DND-41 (cell line): ENCODE measurements around the gene IL1RN.

Source experiments
- ATAC-seq: fragments of 200-7000 bp; cut with Tn5 transposase; 3 replicates; pipeline ENCODE4 v1.9.1; 2021; ENCODE audit warnings: low read depth; ENCODE audit not compliant: insufficient read depth
- DNase-seq: peaks from one replicate; pipeline ENCODE4 v3.0.0-alpha.2; 2020
- H2AFZ ChIP-seq: 2 replicates; pipeline ENCODE4 v1.6.0; 2012; ENCODE audit warnings: low read depth, low read length
- H3K27ac ChIP-seq: 2 replicates; pipeline ENCODE4 v1.5.1; 2012; ENCODE audit warnings: low read length, inconsistent platforms
- H3K27me3 ChIP-seq: fragments of 200-600 bp; sonication (generic); 2 replicates; pipeline ENCODE4 v1.6.0; 2012; ENCODE audit warnings: low read length, mild to moderate bottlenecking, inconsistent platforms; ENCODE audit not compliant: insufficient read depth, poor library complexity
- H3K36me3 ChIP-seq: 2 replicates; pipeline ENCODE4 v1.5.1; 2012; ENCODE audit warnings: low read length, inconsistent platforms; ENCODE audit not compliant: insufficient read depth
- H3K4me1 ChIP-seq: 2 replicates; pipeline ENCODE4 v1.5.1; 2012; ENCODE audit warnings: mild to moderate bottlenecking, low read length; ENCODE audit not compliant: insufficient read depth
- H3K4me2 ChIP-seq: 2 replicates; pipeline ENCODE4 v1.6.0; 2012; ENCODE audit warnings: mild to moderate bottlenecking, moderate library complexity, low read length, inconsistent platforms; ENCODE audit not compliant: insufficient read depth
- H3K4me3 ChIP-seq, 2 experiments: fragments of 200-600 bp in 1 of 2; shearing (Covaris generic) in 1 of 2; 2 replicates each; pipeline ENCODE4 v1.5.1; 2012 to 2016; ENCODE audit warnings: inconsistent platforms in 2 of 2, low read length in 2 of 2, mild to moderate bottlenecking in 2 of 2, low read depth in 1 of 2, moderate library complexity in 1 of 2
- H3K79me2 ChIP-seq: 2 replicates; pipeline ENCODE4 v1.6.0; 2012; ENCODE audit warnings: low read length, inconsistent platforms; ENCODE audit not compliant: insufficient read depth
- H3K9ac ChIP-seq: 2 replicates; pipeline ENCODE4 v1.6.0; 2012; ENCODE audit warnings: low read depth, mild to moderate bottlenecking, inconsistent platforms, low read length, moderate library complexity
- H3K9me3 ChIP-seq: 2 replicates; pipeline ENCODE4 v1.5.1; 2012; ENCODE audit warnings: low read length, moderate library complexity, mild to moderate bottlenecking, inconsistent platforms; ENCODE audit not compliant: insufficient read depth, severe bottlenecking
- H4K20me1 ChIP-seq: 2 replicates; pipeline ENCODE4 v1.6.0; 2012; ENCODE audit warnings: low read length; ENCODE audit not compliant: insufficient read depth
- CTCF ChIP-seq: IDR thresholded peaks from 2 replicates; pipeline ENCODE4 v1.5.1; 2012; ENCODE audit warnings: borderline replicate concordance, low read length, moderate library complexity, mild to moderate bottlenecking; ENCODE audit not compliant: poor library complexity, severe bottlenecking; ENCODE audit errors: extremely low read depth
- EZH2 ChIP-seq: IDR thresholded peaks from 3 replicates; pipeline ENCODE4 v1.6.1; 2012; ENCODE audit warnings: borderline replicate concordance, low read depth, mild to moderate bottlenecking, moderate library complexity, low read length, inconsistent platforms; ENCODE audit not compliant: severe bottlenecking

IL1RN gene

GRCh38 chr2:113088213-113088992 is 39.0 kb upstream of the IL1RN start:
- H4K20me1 ChIP-seq, result no peaks in the 10 kb centered on the region
- H3K9me3 ChIP-seq, result no peaks in the 10 kb centered on the region
- TF ChIP-seq CTCF (no peak), EZH2 (no peak)
- H3K79me2 ChIP-seq, result no peaks in the 10 kb centered on the region
- DNase-seq, result no peak
- no peak overlapping the region for H2AFZ ChIP-seq
- no peak overlapping the region for H3K4me2 ChIP-seq
- H3K36me3 ChIP-seq, result no peaks in the 10 kb centered on the region
- H3K9ac ChIP-seq, result no peak overlapping the region
- ATAC-seq, result no peak
- H3K4me1 ChIP-seq, result no peaks in the 10 kb centered on the region
- no peak overlapping the region for H3K4me3 ChIP-seq
- H3K27ac ChIP-seq, result no peak overlapping the region
- peaks cover 16% of the 10 kb centered on the region for H3K27me3 ChIP-seq

DNA sequence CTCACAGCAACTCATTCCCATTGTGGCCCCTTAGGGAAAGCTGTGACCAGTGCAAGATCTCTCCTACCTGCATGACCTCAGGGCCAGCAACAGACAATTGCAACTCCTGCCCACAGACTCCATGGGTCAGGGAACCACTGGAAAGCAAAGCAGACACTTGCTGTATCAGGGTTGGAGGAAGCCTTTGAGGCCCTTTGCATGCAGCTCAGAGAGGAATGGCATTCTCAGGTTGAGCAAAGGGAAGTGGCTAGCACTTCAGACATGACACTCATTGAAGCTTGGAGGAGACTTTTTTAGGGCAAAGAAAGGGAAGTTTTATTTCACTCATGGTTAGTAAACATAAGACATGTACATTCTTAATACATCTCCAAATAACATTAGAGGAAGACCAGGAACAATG is 37.5 kb upstream of the IL1RN start:
- no peak for ATAC-seq
- TF ChIP-seq EZH2 (no peak), CTCF (no peak)
- Histone ChIP-seq H2AFZ (no peak overlapping the region), H3K36me3 (no peaks in the 10 kb centered on the region), H3K4me1 (no peaks in the 10 kb centered on the region), H3K9me3 (no peaks in the 10 kb centered on the region), H3K4me2 (no peak overlapping the region), H3K27me3 (peaks cover 16% of the 10 kb centered on the region), H3K9ac (no peak overlapping the region), H3K79me2 (no peaks in the 10 kb centered on the region), H3K4me3 (no peak overlapping the region), H4K20me1 (no peaks in the 10 kb centered on the region), H3K27ac (no peak overlapping the region)
- DNase-seq, result no peak

DNA sequence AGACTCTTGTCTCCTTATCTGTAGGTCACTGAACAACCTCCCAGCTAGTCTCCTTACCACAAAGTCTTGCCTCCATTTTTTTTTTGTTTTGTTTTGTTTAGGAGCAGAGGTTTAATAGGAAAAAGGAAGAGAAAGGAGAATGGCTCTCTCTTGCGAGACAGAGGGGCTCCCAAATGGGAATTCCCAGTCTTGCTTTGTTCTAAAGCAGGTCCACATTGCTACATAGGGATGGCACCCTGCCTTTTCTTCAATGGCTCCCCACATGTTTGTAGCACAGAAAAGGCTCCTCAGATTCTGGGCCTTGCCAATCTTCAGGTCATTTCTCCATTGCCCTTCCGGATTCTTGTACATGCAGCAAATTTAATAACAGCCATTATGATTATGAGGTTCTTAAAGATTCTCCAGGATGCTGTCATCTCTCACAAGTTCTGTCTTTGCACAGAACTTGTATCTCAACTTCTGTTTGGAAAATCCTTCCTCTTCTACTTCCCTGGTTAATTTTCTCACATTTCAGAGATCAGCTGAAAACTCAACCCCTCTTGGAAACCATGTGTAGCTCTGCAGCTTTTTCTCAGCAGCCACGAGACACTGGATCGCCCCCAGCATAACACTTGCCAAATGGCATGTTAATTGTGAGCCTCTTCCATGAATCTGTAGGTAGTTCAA is 36.0 kb upstream of the IL1RN start:
- Histone ChIP-seq H3K27me3 (peaks cover 16% of the 10 kb centered on the region), H3K79me2 (no peaks in the 10 kb centered on the region), H2AFZ (no peak overlapping the region), H3K9ac (no peak overlapping the region), H3K27ac (no peak overlapping the region), H3K9me3 (no peaks in the 10 kb centered on the region), H4K20me1 (no peaks in the 10 kb centered on the region), H3K36me3 (no peaks in the 10 kb centered on the region), H3K4me3 (no peak overlapping the region), H3K4me2 (no peak overlapping the region), H3K4me1 (no peaks in the 10 kb centered on the region)
- TF ChIP-seq EZH2 (no peak), CTCF (no peak)
- DNase-seq (no peak), ATAC-seq (no peak)
